GM21723 (cell line): ENCODE measurements around the gene FAM83G.

ENCODE experiments used
- ATAC-seq: cut with Tn5 transposase; IDR thresholded peaks from one replicate; pipeline ENCODE4 v1.9.1; 2021; ENCODE audit warnings: mild to moderate bottlenecking, moderate library complexity; ENCODE audit not compliant: unreplicated experiment

FAM83G gene

DNA sequence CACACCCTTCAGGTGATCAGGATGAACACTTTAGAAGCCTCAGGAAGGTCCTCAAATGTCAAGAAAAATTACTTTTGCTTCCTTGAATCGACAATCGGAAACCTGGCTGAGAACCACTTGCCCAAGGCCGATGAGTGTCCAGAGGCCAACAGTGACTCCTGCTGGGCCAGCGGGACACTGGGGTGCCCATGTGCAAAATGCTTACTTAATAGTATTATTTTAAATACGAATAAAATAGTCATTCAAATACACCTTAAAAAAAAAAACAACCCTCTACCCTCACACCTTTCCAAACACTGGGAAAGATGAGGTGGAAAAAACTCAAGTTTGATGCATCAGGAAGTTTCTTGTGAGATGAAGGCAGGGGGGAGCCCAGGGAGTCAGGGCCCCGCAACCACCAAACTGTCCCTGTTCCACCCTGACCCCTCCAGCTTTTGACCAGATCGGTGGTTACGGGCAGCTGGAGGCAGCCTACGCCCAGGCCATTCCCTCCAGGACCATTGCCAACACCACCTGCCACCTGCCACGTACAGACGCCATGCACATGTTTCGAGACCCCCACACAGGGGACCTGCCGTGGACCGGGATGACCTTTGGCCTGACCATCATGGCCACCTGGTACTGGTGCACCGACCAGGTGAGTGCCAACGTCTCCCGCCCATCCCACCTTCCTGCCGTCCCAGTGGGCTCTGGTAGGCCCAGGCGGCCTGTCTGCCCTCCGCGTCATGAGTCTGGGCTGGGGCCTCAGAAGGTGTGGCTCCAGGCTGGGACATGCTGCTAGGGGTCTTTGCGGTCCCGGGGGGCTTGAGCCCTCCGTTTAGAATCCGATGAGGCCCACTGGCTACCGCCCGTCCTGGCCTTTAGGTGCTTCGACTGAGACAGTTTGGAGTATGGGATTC, 33.7 kb downstream of the FAM83G start:
- ATAC-seq, result no peak

DNA sequence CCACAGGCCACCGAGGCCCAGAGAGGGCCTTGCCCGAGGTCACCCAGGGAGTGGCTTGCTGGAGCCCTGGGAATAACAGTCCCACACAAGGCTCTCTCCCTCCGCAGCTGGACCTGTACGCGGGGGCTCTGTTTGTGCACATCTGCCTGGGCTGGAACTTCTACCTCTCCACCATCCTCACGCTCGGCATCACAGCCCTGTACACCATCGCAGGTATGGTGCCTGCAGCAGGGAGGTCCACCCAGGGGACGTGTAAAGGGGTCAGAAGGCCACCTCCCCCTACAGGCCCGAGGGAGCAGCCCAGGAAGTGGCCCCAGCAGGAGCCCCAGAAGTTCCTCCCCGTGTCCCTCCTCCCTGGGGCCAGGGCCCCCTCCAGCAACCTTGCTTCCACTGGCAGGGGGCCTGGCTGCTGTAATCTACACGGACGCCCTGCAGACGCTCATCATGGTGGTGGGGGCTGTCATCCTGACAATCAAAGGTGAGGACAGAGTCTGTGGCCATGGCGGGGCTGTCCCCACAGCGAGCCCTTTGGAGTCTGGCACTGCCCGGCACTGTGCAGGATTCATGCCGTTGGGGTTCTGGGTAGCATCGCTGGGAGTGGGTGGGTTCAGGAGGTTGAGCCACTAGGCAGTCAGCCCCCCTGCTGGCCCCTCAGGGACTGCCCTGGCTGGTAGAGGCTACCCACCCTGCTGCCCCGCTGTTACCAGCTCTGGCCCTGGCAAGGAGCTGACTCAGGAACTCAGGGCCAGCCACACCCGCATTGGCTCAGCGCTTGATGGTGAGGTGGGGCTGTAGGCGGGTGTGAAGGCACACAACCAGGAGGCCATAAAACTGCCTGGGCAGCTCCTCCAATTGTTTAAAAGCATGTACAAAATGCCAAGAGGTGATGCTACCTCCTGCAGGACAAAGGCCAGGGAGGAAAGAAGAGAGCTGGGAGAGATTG, 35.3 kb downstream of the FAM83G start:
- ATAC-seq, result no peak

DNA sequence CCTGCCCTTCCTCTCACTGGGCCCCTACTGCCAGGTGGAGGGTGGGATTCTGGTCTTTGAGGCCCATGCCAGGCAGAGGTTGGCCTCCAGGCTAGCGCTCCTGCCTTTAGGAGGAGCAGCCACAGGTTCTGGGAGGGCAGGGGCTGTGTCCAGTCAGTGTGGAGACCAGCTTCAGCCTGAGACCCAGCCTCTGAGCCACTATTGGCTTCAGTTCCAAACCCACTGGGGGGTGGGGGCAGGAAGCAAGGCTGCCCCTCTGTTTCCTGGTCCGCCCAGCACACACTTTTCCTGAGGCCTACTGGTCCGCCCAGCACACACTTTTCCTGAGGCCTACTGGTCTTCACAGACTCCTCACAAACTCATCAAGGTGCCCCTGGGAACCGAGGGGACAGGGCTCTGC, 36.2 kb downstream of the FAM83G start:
- no peak for ATAC-seq

DNA sequence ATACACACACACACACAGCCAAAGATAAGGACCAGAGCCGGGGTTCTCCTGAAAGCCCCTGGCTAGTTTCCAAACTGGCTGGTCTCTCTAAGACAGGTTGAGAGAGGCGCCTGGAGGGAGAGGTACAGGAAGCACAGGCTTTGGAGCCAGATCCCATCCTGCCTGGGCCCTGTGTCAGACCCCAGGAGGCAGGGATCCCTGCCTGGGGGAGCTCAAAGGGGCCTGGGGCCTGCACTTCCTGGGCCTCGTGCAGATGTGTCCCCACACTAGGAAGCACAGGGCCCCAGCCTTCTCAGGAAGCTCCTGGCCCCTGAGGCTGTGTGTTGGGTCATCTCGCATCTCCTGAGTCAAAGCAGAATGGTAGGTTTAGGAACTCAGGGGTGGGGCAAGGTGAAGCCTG, 36.6 kb downstream of the FAM83G start:
- no peak for ATAC-seq

DNA sequence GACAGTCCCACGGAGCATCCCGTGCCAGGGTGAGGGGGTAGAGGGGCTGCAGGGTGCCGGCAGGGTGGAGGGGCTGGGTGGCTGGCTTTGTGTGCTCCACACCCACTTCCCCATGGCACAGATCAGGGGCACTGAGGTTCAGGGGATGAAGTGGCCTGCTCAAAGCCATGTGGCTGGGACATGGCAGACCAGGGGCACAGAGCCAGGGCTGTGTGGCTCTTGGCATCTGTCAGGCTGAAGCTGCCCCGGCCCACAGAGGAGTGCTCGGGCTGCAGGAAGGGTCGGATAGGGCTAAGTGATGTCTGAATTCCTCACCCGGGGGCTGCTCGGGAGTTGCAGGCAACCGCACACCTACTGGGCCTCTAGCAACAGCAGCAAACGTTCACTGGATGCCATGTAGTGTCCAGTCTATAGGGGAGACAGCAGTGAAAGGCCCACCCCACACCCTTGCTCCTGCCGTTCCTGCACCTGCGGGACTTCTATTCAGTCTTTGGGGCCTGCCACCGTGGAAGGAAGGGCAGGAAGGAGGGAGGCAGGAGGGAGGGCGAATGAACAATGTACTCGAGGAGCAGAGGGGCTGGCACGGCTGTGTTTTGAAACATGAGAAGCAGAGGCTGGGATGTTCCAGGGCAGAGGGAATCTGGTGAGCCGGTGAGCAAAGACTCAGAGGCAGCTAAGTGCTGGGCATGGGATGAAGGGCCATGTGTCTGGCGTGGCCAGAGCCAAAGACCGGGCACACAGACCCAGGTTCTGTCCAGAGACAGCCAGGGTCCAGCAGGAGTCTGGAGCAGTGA, 37.5 kb downstream of the FAM83G start:
- ATAC-seq, result no peak

DNA sequence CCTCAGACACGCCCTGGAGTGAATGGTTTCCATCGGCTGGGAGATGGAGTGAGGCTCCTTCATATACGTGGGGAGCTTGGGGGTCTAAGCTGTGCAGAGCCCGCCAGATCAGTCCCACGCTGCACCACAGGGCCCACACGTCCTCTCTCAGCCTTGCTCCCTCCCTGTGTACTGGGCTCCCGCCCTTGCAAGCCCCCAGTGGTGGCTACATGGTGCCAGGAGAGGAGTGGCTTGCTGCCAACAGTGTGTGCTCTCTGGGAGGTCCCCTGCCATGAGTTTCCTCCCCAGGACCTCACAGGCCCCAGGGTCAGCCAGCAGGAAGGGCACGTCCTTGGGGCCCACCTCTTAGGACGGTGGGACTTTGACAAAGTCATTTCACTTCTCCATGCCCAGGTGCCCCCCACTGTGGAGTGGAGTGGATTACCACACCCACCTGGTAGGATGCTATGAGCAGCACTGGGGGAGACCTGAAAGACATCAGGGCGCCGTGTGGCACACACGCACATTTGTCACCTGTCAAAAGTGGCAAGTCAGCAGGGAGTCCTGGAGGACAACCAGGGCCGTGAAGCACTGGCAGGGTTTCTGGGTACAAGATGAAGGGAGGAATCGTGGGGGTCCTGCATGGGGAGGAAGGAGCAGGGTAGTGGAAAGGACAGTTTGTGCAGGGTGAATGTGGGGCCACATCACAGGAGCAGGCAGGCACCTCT, 38.9 kb downstream of the FAM83G start:
- no peak for ATAC-seq

DNA sequence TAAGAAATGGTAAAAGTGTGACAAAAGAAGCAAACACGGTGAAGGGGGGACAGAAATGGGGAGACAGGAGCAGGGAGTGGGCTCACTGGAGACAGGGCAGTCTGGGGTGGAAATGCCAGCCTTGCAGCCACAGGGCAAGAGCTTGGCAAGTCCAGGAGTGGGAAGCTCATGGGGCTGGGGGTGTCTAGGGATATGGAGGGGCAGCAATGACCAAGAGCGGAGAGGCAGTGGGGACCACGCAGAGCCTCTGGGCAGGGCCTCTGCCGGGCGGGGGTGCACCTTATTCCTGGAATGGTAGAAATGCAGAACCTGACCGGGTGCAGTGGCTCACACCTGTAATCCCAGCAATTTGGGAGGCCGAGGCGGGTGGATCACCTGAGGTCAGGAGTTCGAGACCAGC, 40.0 kb downstream of the FAM83G start:
- ATAC-seq, result no peak

DNA sequence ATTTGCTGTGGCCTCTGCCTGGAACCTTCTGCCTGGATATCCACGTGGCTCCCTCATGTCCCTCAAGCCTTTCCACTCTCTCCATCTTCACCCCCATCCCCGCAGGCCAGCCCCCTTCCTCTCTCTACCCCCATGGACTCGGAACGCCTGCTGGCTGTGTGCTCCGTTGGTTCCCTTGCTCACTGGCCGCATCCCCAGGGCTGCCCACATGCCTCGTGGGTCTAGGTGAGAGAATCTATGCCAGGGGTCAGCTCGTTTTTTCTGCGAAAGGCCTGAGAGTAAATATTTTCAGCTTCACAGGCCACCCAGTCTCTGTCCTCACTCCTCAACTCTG, 40.6 kb downstream of the FAM83G start:
- ATAC-seq, result no peak

DNA sequence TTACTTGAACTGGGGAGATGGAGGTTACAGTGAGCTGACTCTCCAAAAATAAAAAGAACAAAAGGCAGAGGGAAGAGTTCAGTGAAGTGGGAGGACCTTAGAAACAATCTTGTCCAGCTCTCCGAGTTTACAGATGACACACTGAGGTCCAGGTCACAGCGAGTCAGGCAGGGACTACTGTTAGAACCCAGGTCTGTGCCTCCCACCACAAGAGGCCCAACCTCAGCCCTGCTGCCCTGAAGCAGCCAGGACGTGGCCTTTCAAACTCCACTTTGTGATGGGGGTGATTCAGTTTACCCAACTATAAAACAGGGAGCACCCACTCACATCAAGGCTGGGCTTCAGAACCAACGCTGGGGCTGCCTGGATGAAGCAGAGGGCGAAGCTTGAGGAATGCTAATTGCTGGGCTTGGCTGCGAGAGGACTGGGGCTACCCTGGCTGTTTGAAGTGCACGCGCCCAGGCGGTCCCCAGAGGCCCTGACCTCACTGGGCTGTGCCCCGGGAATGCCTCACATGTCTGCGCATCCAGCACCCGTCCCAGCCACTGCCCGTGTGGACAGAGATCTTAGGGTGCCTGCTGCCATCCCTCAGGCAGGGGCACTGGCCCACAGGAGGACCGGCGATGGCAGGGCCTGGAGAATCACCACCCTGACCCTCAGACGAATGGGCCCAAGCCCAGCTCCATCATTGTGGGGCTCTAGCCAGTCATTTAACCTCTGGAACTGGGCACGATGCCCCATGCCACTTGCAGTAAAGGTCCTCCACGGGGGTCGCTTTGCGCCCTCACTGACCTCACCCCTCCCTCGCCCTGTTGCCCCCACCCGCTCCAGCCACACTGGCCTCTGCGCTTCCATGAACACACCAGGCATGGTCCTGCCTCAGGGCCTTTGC, 41.2 kb downstream of the FAM83G start:
- ATAC-seq, result no peak

DNA sequence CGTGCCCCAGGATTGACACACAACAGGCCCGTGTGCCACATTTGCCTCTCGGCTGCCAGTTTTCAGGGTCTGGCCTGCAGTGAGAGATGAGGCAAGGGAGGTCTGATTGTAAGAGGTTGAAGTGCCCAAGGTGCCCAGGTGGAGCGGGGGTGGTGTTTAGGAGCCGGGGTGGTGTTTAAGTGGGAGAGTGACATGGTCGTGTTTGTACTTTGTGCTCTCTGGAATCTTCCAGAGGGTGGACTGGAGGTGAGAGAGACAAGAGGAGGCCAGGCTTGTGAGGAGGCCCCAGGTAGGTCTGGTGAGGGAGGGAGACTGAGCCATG, 42.1 kb downstream of the FAM83G start:
- no peak for ATAC-seq

DNA sequence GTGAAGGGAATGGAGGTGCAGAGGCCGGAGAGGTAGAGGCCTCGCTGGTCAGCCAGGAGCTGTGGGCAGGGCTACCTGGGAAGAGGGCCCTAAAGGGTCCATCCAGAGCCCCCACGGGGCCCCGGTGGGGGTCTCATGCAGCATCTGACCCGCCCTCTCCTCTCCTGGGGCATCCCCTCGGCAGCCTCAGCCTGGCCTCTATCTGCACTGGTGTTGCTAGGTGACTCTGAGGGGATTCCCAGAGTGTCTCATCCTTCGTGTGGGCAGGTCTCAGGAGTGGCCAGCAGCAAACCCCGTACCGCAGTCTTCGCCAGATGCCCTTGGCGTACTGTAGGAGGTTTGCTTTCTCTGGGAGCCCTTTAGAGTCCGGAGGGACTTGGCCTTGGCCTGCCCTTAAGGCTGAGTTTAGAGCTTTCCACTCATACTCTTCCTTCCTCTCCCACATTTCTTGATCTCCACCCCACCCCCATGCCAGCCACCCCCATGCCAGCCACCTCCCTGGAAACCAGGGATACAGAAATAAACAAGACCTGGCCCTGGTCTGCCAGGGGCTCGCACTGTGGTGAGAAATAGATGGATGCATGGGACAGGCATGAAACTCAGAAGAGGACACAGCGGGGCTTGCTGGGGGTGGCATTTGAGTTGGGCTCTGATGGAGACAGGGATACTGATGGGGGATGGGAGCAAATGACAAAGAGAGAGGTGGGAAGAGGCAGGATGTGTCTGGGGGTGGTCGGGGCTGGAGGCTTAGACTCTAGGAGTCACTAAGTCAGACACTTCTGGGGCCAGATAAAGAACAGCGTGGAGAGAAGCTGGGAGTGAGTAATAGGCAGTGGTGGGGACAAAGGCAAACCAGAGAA, 42.7 kb downstream of the FAM83G start:
- ATAC-seq, result no peak

DNA sequence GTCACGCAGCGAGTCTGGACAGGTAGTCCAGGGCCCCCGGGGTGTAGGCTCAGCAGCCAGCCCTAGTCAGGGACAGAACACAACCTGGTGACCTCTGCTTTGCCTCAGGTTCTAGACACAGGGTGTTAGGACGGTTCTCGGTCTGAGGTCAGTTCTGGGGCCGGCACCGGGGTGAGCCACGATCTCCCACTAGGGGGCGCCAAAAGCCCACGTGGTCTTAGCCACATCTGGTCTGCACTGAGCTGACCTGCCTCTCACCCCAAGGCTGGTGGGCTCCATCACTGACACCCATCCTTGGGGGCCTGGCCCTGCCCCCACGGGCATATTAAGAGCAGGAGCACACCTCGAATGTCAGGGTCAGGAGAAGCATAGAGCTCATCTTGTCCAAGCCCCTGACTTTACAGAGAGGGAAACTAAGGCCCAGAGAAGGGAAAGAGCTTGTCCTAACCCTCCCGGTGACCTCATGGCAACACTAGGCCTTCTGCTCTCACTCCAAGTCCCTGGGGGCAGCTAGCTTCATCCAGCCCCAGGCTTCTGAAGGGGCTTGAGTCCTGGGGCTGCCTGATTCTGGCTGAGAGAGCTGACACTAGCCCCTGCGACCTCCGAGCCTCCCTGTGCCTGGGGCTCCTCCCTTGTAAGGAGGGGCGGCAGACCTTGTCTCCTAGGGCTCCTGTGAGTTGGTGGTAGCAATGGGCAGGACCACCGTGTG, 43.6 kb downstream of the FAM83G start:
- peak; percentile 74 for ATAC-seq

DNA sequence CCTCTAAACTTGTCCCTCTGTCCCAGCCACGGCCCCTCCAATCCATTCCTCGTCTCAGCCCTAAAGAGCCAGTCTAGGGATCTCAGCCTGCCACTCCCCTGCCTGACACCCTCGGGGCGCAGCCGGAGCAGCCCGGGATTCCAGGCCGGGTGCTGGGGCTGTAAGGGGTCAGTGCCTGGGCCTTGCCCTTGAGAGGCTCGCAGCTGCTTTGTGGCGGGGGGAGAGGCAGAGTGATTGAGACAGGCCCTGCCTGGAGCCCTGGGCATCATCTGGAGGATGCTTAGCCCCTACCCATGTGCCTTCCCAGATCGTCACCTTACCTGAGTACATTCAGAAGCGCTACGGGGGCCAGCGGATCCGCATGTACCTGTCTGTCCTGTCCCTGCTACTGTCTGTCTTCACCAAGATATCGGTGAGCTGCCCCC, 44.3 kb downstream of the FAM83G start:
- no peak for ATAC-seq

DNA sequence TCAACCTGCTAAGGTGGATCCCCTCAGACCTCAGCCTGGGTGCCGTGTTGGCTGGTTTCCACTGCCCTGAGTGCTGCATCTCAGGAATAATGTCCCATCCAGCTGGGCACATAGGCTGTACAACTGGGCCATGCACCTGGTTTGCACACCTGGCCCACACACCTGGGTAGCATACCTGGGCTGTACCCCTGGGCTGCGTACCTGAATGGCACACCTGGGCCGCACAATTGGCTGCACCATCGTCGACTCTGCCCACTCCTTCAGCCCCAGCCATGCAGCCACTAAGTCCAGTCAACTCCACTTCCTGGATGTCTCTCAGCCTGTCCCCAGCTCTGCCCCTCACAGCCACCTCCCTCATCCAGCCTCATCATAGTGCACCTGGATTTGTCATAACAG, 44.7 kb downstream of the FAM83G start:
- ATAC-seq, result no peak

DNA sequence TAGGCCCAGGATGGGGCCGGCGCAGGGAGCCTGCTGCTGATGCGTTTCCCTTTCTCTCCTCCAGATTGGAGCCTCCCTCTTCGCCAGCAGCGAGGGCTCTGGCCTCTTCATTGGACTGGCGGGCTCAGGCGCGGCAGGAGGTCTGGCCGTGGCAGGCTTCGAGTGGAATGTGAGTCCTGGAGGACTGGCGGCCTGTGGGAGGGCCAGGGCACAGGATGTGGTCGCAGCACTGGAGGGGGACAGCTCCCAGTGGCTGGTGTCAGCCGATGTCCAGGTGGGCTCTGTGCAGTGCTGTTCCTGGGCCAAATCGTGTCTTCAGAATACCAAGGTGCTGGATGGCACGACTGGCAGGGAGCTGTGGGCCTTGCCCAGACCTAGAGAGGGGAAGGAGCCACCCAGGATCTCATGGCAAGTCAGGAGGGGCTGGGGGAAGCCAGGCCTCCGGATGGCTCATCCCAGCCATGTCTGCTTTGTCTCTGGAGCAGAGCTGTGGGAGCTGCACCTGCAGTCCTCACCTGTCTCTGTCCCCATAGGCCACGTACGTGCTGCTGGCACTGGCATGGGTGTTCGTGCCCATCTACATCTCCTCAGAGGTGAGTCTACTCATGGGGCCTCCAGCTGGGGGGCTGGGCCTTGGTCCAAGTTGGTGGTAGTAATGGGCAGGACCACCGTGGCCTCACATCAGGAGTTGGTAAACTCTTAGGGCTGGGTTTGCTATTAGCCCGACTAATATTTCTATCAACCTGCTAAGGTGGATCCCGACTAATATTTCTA, 45.3 kb downstream of the FAM83G start:
- ATAC-seq, result no peak

DNA sequence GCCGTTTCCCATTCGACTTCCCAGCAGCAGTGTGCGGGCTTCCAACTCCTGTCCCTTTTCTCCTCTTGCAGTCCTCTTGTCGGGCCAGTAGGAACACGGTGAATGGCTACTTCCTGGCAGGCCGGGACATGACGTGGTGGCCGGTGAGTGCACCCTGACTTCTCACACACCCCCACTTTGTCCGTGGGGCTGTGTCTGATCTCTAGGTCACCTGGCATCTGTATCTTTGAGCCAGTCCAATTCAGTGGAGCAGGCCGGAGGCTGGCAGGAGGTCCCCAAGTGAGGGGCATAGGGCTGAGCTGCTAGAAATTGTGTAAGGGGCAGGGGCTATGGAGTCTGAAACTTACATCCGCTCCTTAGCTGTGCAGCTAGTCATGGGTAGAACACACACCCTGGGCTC, 46.0 kb downstream of the FAM83G start:
- ATAC-seq, result no peak

DNA sequence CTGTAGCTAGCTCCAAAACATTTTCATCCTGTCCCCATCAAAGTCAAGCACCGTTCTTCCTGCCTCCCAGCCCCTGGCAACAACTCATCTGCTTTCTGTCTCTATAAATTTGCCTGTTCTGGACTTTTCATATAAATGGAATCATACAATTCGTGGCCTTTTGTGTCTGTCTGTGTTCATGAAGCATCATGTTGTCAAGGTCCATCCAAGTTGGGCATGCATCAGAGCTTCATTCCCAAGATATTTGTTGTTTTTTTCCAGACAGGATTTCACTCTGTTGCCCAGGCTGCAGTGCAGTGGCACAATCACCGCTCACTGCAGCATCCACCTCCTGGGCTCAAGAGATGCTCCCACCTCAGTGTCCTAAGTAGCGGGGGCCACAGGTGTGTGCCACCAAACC, 46.7 kb downstream of the FAM83G start:
- ATAC-seq, result no peak
